ENCODE data around the gene CRYZL1. TPM values are rescaled to one million over a fixed set of nuclear protein-coding genes. Genes with fewer than 3 reads are reported as not detected.

The CRYZL1 gene
- total and polyA plus RNA-seq, 5 donors from 2014 or later: 27.2 to 35.7 (median 31.5) TPM

- no peak overlapping the region for H3K27ac ChIP-seq (ENCODE audit: insufficient read depth, low read length, poor library complexity, severe bottlenecking)
- Mint-ChIP-seq H3K27ac (no peak overlapping the region), H3K9me3 (no peaks in the 10 kb centered on the region)
Observed at GRCh38 chr21:33651965-33652680, 10.6 kb upstream of the CRYZL1 start.

GRCh38 chr21:33650929-33651509 is 9.5 kb upstream of the CRYZL1 start:
- no peak for ATAC-seq (ENCODE audit: low read depth in 2 of 2)
- no peak overlapping the region for H3K4me3 ChIP-seq (ENCODE audit: low read depth, low read length)
- peaks cover 47% of the 10 kb centered on the region for H3K27me3 Mint-ChIP-seq
- no peak overlapping the region for H3K4me3 Mint-ChIP-seq
- H3K27ac Mint-ChIP-seq: no peak overlapping the region
- no peak overlapping the region for H3K27ac ChIP-seq (ENCODE audit: insufficient read depth, low read length, poor library complexity, severe bottlenecking)
- H3K9me3 ChIP-seq (ENCODE audit: control insufficient read depth in 2 of 2, low read length in 2 of 2): no peaks in the 10 kb centered on the region
- no peaks in the 10 kb centered on the region for H3K36me3 Mint-ChIP-seq
- no peak for DNase-seq
- H3K27me3 ChIP-seq (ENCODE audit: control insufficient read depth, insufficient read depth, low read length): peaks cover 14% of the 10 kb centered on the region
- H3K36me3 ChIP-seq (ENCODE audit: control insufficient read depth, insufficient read depth, low read length): no peaks in the 10 kb centered on the region
- peaks cover 0 to 5% (median 1%) of the 10 kb centered on the region in 4 donors for H3K4me1 Mint-ChIP-seq
- H3K9me3 Mint-ChIP-seq: no peaks in the 10 kb centered on the region
- H3K4me1 ChIP-seq (ENCODE audit: control insufficient read depth, insufficient read depth, low read length, poor library complexity, severe bottlenecking): no peaks in the 10 kb centered on the region

More at GRCh38 chr21:33651965-33652680, 10.6 kb upstream of the CRYZL1 start:
- H3K4me1 Mint-ChIP-seq: peaks cover 0 to 5% (median 1%) of the 10 kb centered on the region in 4 donors
- Histone ChIP-seq H3K4me3 (ENCODE audit: low read depth, low read length) (no peak overlapping the region), H3K36me3 (ENCODE audit: control insufficient read depth, insufficient read depth, low read length) (no peaks in the 10 kb centered on the region), H3K9me3 (ENCODE audit: control insufficient read depth in 2 of 2, low read length in 2 of 2) (no peaks in the 10 kb centered on the region), H3K4me1 (ENCODE audit: control insufficient read depth, insufficient read depth, low read length, poor library complexity, severe bottlenecking) (no peaks in the 10 kb centered on the region), H3K27me3 (ENCODE audit: control insufficient read depth, insufficient read depth, low read length) (peaks cover 14% of the 10 kb centered on the region)
- no peak overlapping the region for H3K4me3 Mint-ChIP-seq
- ATAC-seq (ENCODE audit: low read depth in 2 of 2) (no peak), DNase-seq (no peak)
- H3K36me3 Mint-ChIP-seq: no peaks in the 10 kb centered on the region
- peaks cover 38% of the 10 kb centered on the region for H3K27me3 Mint-ChIP-seq

- no peak overlapping the region for H3K27ac Mint-ChIP-seq
- H3K27me3 Mint-ChIP-seq: peaks cover 47% of the 10 kb centered on the region
- no peaks in the 10 kb centered on the region for H3K36me3 Mint-ChIP-seq
- ATAC-seq (ENCODE audit: low read depth in 2 of 2): no peak
- no peaks in the 10 kb centered on the region for H3K9me3 Mint-ChIP-seq
- peaks cover 0 to 5% (median 1%) of the 10 kb centered on the region in 4 donors for H3K4me1 Mint-ChIP-seq
- Histone ChIP-seq H3K27me3 (ENCODE audit: control insufficient read depth, insufficient read depth, low read length) (peaks cover 17% of the 10 kb centered on the region), H3K4me3 (ENCODE audit: low read depth, low read length) (no peak overlapping the region), H3K9me3 (ENCODE audit: control insufficient read depth in 2 of 2, low read length in 2 of 2) (no peaks in the 10 kb centered on the region), H3K36me3 (ENCODE audit: control insufficient read depth, insufficient read depth, low read length) (no peaks in the 10 kb centered on the region), H3K27ac (ENCODE audit: insufficient read depth, low read length, poor library complexity, severe bottlenecking) (no peak overlapping the region), H3K4me1 (ENCODE audit: control insufficient read depth, insufficient read depth, low read length, poor library complexity, severe bottlenecking) (no peaks in the 10 kb centered on the region)
- no peak overlapping the region for H3K4me3 Mint-ChIP-seq
- DNase-seq: no peak
Observed at GRCh38 chr21:33650230-33650629, 8.7 kb upstream of the CRYZL1 start.

GRCh38 chr21:33648555-33648954 is 7.0 kb upstream of the CRYZL1 start:
- H3K9me3 ChIP-seq (ENCODE audit: control insufficient read depth in 2 of 2, low read length in 2 of 2): no peaks in the 10 kb centered on the region
- H3K4me1 ChIP-seq (ENCODE audit: control insufficient read depth, insufficient read depth, low read length, poor library complexity, severe bottlenecking): peaks cover 1% of the 10 kb centered on the region
- no peaks in the 10 kb centered on the region for H3K36me3 Mint-ChIP-seq
- H3K36me3 ChIP-seq (ENCODE audit: control insufficient read depth, insufficient read depth, low read length): no peaks in the 10 kb centered on the region
- DNase-seq (no peak), ATAC-seq (ENCODE audit: low read depth in 2 of 2) (no peak)
- no peak overlapping the region for H3K27ac ChIP-seq (ENCODE audit: insufficient read depth, low read length, poor library complexity, severe bottlenecking)
- no peak overlapping the region for H3K4me3 Mint-ChIP-seq
- H3K4me3 ChIP-seq (ENCODE audit: low read depth, low read length): no peak overlapping the region
- no peaks in the 10 kb centered on the region for H3K9me3 Mint-ChIP-seq
- H3K4me1 Mint-ChIP-seq: peaks cover 3 to 10% (median 4%) of the 10 kb centered on the region in 4 donors
- H3K27me3 ChIP-seq (ENCODE audit: control insufficient read depth, insufficient read depth, low read length): peaks cover 25% of the 10 kb centered on the region
- peaks cover 53% of the 10 kb centered on the region for H3K27me3 Mint-ChIP-seq
- no peak overlapping the region for H3K27ac Mint-ChIP-seq

- Histone ChIP-seq H3K4me1 (ENCODE audit: control insufficient read depth, insufficient read depth, low read length, poor library complexity, severe bottlenecking) (peaks cover 8% of the 10 kb centered on the region), H3K27me3 (ENCODE audit: control insufficient read depth, insufficient read depth, low read length) (peaks cover 29% of the 10 kb centered on the region), H3K9me3 (ENCODE audit: control insufficient read depth in 2 of 2, low read length in 2 of 2) (no peaks in the 10 kb centered on the region), H3K4me3 (ENCODE audit: low read depth, low read length) (no peak overlapping the region), H3K36me3 (ENCODE audit: control insufficient read depth, insufficient read depth, low read length) (no peaks in the 10 kb centered on the region), H3K27ac (ENCODE audit: insufficient read depth, low read length, poor library complexity, severe bottlenecking) (no peak overlapping the region)
- ATAC-seq (ENCODE audit: low read depth in 2 of 2) (no peak), DNase-seq (no peak)
- H3K36me3 Mint-ChIP-seq: no peaks in the 10 kb centered on the region
- no peak overlapping the region for H3K4me3 Mint-ChIP-seq
- peaks cover 6 to 15% (median 8%) of the 10 kb centered on the region in 4 donors for H3K4me1 Mint-ChIP-seq
- H3K27me3 Mint-ChIP-seq: peaks cover 58% of the 10 kb centered on the region
- H3K27ac Mint-ChIP-seq: no peak overlapping the region
- no peaks in the 10 kb centered on the region for H3K9me3 Mint-ChIP-seq
Observed at GRCh38 chr21:33647587-33647986, 6.0 kb upstream of the CRYZL1 start.

GRCh38 chr21:33645730-33646129 is 4.2 kb upstream of the CRYZL1 start:
- ATAC-seq (ENCODE audit: low read depth in 2 of 2) (no peak), DNase-seq (no peak)
- Mint-ChIP-seq H3K27me3 (peaks cover 56% of the 10 kb centered on the region), H3K4me1 (peaks cover 8 to 27% (median 12%) of the 10 kb centered on the region in 4 donors), H3K9me3 (no peaks in the 10 kb centered on the region), H3K36me3 (no peaks in the 10 kb centered on the region), H3K4me3 (no peak overlapping the region), H3K27ac (no peak overlapping the region)
- H3K9me3 ChIP-seq (ENCODE audit: control insufficient read depth in 2 of 2, low read length in 2 of 2): no peaks in the 10 kb centered on the region
- no peak overlapping the region for H3K27ac ChIP-seq (ENCODE audit: insufficient read depth, low read length, poor library complexity, severe bottlenecking)
- H3K4me3 ChIP-seq (ENCODE audit: low read depth, low read length): no peak overlapping the region
- H3K4me1 ChIP-seq (ENCODE audit: control insufficient read depth, insufficient read depth, low read length, poor library complexity, severe bottlenecking): peaks cover 15% of the 10 kb centered on the region
- H3K27me3 ChIP-seq (ENCODE audit: control insufficient read depth, insufficient read depth, low read length): peaks cover 29% of the 10 kb centered on the region
- H3K36me3 ChIP-seq (ENCODE audit: control insufficient read depth, insufficient read depth, low read length): no peaks in the 10 kb centered on the region

GRCh38 chr21:33644383-33645074 is 3.0 kb upstream of the CRYZL1 start:
- Mint-ChIP-seq H3K4me3 (peak overlapping the region in 2 of 4 donors; percentile 52 to 79), H3K27ac (no peak overlapping the region), H3K9me3 (no peaks in the 10 kb centered on the region), H3K27me3 (peaks cover 48% of the 10 kb centered on the region), H3K36me3 (no peaks in the 10 kb centered on the region), H3K4me1 (peaks cover 8 to 27% (median 15%) of the 10 kb centered on the region in 4 donors)
- no peak overlapping the region for H3K4me3 ChIP-seq (ENCODE audit: low read depth, low read length)
- ATAC-seq (ENCODE audit: low read depth in 2 of 2): no peak
- peaks cover 19% of the 10 kb centered on the region for H3K4me1 ChIP-seq (ENCODE audit: control insufficient read depth, insufficient read depth, low read length, poor library complexity, severe bottlenecking)
- no peak for DNase-seq
- peaks cover 25% of the 10 kb centered on the region for H3K27me3 ChIP-seq (ENCODE audit: control insufficient read depth, insufficient read depth, low read length)
- H3K9me3 ChIP-seq (ENCODE audit: control insufficient read depth in 2 of 2, low read length in 2 of 2): no peaks in the 10 kb centered on the region
- no peaks in the 10 kb centered on the region for H3K36me3 ChIP-seq (ENCODE audit: control insufficient read depth, insufficient read depth, low read length)
- no peak overlapping the region for H3K27ac ChIP-seq (ENCODE audit: insufficient read depth, low read length, poor library complexity, severe bottlenecking)

Data from CD4-positive, CD25-positive, alpha-beta regulatory T cell (primary cell).